ENCODE data around the gene CDH15.
A peak's percentile ranks its signal among the peaks of the same experiment; 100 is the strongest.
"Not testable (repeated sequence)": the region's sequence is repeated elsewhere in the genome, so short reads cannot be mapped to it uniquely, and the experiment has no call there.

CDH15 gene

DNA sequence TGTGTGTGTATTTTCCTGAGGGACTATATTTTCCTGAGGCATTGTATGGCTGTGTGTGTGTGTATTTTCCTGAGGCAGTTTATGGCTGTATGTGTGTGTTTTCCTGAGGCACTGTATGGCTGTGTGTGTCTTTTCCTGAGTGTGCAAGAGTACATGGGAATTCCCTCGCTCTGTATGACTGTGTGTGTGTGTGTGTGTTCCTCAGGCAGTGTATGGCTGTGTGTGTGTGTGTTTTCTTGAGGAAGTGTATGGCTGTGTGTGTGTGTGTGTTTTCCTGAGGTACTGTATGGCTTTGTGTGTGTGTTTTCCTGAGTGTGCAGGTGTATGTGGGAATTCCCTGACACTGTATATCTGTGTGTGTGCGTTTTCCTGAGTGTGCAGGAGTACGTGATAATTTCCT, 50.1 kb downstream of the CDH15 start:
- no peak overlapping the region for H3K9ac ChIP-seq (ENCODE audit: low read depth, low read length)
- H3K4me1 ChIP-seq (ENCODE audit: control insufficient read depth, insufficient read depth, low read length): peaks cover 5% of the 10 kb centered on the region
- no peak overlapping the region for H3K4me3 ChIP-seq (ENCODE audit: low read length)
- H3K9me3 ChIP-seq (replicated peaks; ENCODE audit: low read length): peaks cover 3% of the 10 kb centered on the region
- peaks cover 58% of the 10 kb centered on the region for H3K36me3 ChIP-seq (ENCODE audit: insufficient read depth, low read length)
- H3K27me3 ChIP-seq (ENCODE audit: control insufficient read depth, insufficient read depth, low read length): no peaks in the 10 kb centered on the region
- no peak overlapping the region for H3K4me2 ChIP-seq (ENCODE audit: low read length)

DNA sequence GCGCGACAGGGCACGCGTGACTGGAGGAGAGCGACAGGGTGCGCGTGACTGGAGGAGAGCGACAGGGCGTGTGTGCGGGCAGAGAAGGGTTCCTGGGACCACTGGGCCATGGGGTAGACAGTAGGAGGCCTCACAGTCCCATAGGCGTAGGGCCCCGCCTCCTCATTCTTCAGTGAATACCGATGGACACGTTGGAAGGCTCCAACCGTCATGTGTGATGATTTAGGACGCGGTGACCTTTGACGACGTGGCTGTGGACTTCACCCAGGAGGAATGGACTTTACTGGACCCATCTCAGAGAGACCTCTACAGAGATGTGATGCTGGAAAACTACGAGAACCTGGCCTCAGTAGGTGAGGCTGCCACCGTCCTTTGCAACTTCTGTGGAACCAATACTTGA, 51.4 kb downstream of the CDH15 start:
- Histone ChIP-seq H3K36me3 (ENCODE audit: insufficient read depth, low read length) (peaks cover 71% of the 10 kb centered on the region), H3K27me3 (ENCODE audit: control insufficient read depth, insufficient read depth, low read length) (no peaks in the 10 kb centered on the region), H3K4me2 (ENCODE audit: low read length) (no peak overlapping the region)

DNA sequence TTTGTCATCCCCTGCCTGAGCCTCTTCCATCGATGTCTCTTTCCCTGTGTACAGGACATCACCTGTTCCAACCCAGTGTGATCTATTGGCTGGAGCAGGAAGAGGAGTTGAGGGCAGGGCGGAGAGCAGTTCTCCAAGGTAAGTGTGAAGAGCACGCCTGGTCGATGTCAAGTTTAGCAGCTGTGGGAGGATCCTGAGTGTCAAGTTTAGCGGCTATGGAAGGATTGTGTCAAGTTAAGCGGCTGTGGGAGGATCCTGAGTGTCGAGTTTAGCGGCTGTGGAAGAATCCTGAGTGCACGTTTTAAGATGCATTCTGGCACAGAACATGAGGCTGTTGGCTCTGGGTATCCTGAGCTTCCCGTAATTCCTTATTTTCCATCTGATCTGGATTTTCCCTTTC, 53.1 kb downstream of the CDH15 start:
- no peaks in the 10 kb centered on the region for H3K4me1 ChIP-seq (ENCODE audit: control insufficient read depth, insufficient read depth, low read length)
- no peak overlapping the region for H3K4me2 ChIP-seq (ENCODE audit: low read length)
- H3K9me3 ChIP-seq (replicated peaks; ENCODE audit: low read length): peaks cover 23% of the 10 kb centered on the region
- H3K4me3 ChIP-seq (ENCODE audit: low read length): no peak overlapping the region
- peaks cover 82% of the 10 kb centered on the region for H3K36me3 ChIP-seq (ENCODE audit: insufficient read depth, low read length)
- H3K27me3 ChIP-seq (ENCODE audit: control insufficient read depth, insufficient read depth, low read length): no peaks in the 10 kb centered on the region
- H3K9ac ChIP-seq (ENCODE audit: low read depth, low read length): no peak overlapping the region

More for the DNA sequence above, 51.4 kb downstream of the CDH15 start:
- no peaks in the 10 kb centered on the region for H3K4me1 ChIP-seq (ENCODE audit: control insufficient read depth, insufficient read depth, low read length)
- H3K4me3 ChIP-seq (ENCODE audit: low read length): no peak overlapping the region
- peaks cover 16% of the 10 kb centered on the region for H3K9me3 ChIP-seq (replicated peaks; ENCODE audit: low read length)
- H3K9ac ChIP-seq (ENCODE audit: low read depth, low read length): no peak overlapping the region

DNA sequence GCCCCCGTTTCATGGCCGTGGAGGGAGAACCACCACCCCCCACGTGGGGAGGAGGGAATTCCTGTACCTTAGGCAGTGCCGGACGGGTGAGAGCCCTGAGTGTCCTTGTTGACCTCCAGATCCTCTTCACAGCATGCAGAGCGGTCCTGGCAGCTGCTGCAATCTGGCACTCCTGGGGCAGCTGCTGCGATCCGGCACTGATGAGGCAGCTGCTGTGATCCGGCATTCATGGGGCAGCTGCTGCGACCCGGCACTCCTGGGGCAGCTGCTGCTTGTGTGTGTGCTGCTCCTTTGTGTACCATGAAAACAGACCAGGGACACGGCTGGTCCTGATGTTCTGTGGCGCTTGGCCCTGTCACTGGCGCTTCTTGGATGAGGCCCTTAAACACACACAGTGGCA, 58.7 kb downstream of the CDH15 start:
- Histone ChIP-seq H3K36me3 (ENCODE audit: insufficient read depth, low read length) (peaks cover 93% of the 10 kb centered on the region), H3K4me2 (ENCODE audit: low read length) (no peak overlapping the region), H3K4me3 (ENCODE audit: low read length) (no peak overlapping the region), H3K27me3 (ENCODE audit: control insufficient read depth, insufficient read depth, low read length) (no peaks in the 10 kb centered on the region), H3K9ac (ENCODE audit: low read depth, low read length) (peak overlapping the region; percentile 23), H3K4me1 (ENCODE audit: control insufficient read depth, insufficient read depth, low read length) (no peaks in the 10 kb centered on the region), H3K9me3 (replicated peaks; ENCODE audit: low read length) (peaks cover 23% of the 10 kb centered on the region)

DNA sequence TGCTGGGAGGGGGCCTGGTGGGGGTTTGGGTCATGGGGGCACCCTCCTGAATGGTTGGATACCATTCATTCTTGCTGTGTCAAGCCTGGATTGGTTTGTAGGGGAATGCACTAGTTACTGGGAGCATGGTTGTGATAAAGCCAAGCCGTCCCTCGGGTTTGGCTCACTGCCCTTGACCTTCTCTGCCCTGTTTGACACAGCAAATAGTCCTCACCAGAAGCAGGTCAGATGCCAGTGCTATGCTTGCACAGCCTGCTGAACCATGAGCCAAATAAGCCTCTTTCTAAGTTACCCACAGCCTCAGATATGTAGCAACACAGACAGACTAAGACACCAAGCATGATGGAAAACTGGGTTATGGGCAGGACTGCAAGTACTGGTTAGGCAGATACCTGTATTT, 60.6 kb downstream of the CDH15 start:
- H3K4me1 ChIP-seq (ENCODE audit: control insufficient read depth, insufficient read depth, low read length): no peaks in the 10 kb centered on the region
- no peaks in the 10 kb centered on the region for H3K27me3 ChIP-seq (ENCODE audit: control insufficient read depth, insufficient read depth, low read length)
- no peak overlapping the region for H3K9ac ChIP-seq (ENCODE audit: low read depth, low read length)
- H3K4me3 ChIP-seq (ENCODE audit: low read length): no peak overlapping the region
- no peak overlapping the region for H3K4me2 ChIP-seq (ENCODE audit: low read length)
- peaks cover 76% of the 10 kb centered on the region for H3K36me3 ChIP-seq (ENCODE audit: insufficient read depth, low read length)
- H3K9me3 ChIP-seq (replicated peaks; ENCODE audit: low read length): peaks cover 15% of the 10 kb centered on the region

DNA sequence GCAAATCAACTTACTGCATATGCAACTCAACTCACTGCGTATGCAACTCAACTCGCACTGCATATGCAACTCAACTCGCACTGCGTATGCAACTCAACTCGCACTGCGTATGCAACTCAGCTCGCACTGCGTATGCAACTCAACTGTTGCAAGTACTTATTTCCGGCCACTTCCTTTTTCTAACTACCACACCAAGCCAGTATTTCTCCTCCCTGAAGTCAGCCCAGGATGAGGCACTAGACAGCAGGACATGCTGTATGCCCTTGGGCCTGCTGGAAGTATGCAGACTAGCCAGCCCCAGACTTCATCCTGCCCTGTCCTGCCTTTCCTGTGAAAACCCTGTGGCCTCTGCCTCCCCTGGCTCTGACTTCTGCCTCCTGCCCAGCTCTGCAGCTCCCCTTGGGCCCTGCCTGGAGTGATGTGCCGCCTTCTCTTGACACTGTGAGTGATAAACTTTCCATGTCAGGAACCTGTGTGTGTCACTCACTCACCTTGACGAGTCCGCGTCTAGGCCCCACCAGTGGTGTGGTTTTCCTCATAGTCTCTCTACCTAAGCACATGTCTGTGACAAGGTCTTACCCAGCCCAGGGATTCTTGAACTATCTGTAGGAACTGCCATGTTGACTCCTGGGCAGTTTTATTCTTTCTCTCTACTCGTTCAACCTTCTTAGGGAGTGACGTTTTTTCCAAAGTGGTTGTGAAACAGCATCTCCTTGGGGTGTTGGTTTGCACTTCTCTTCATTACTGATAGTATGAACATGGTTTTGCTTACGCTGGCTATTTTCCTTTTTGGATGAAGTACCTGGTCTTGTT, 62.3 kb downstream of the CDH15 start:
- Histone ChIP-seq H3K9me3 (replicated peaks; ENCODE audit: low read length) (no peaks in the 10 kb centered on the region), H3K4me2 (ENCODE audit: low read length) (no peak overlapping the region), H3K4me3 (ENCODE audit: low read length) (no peak overlapping the region), H3K9ac (ENCODE audit: low read depth, low read length) (no peak overlapping the region), H3K36me3 (ENCODE audit: insufficient read depth, low read length) (peaks cover 58% of the 10 kb centered on the region), H3K4me1 (ENCODE audit: control insufficient read depth, insufficient read depth, low read length) (no peaks in the 10 kb centered on the region), H3K27me3 (ENCODE audit: control insufficient read depth, insufficient read depth, low read length) (no peaks in the 10 kb centered on the region)

DNA sequence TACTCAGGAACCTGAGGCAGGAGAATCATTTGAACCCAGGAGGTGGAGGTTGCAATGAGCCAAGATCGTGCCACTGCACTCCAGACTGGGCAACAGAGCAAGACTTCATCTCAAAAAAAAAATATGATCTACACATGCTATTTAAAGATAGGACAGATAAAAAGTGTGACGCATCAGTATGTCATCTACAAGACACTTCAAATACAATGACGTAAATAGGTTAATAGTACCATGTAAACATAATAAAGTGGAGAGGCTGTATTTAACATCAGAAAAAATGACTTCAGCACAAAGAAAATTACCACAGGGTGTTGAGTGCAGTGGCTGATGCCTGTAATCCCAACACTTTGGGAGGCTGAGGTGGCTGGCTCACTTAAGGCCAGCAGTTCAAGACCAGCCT, 66.2 kb downstream of the CDH15 start:
- Histone ChIP-seq H3K4me1 (ENCODE audit: control insufficient read depth, insufficient read depth, low read length) (peaks cover 2% of the 10 kb centered on the region), H3K4me2 (ENCODE audit: low read length) (no peak overlapping the region), H3K9ac (ENCODE audit: low read depth, low read length) (no peak overlapping the region), H3K36me3 (ENCODE audit: insufficient read depth, low read length) (peaks cover 21% of the 10 kb centered on the region), H3K4me3 (ENCODE audit: low read length) (no peak overlapping the region), H3K9me3 (replicated peaks; ENCODE audit: low read length) (no peaks in the 10 kb centered on the region), H3K27me3 (ENCODE audit: control insufficient read depth, insufficient read depth, low read length) (no peaks in the 10 kb centered on the region)

DNA sequence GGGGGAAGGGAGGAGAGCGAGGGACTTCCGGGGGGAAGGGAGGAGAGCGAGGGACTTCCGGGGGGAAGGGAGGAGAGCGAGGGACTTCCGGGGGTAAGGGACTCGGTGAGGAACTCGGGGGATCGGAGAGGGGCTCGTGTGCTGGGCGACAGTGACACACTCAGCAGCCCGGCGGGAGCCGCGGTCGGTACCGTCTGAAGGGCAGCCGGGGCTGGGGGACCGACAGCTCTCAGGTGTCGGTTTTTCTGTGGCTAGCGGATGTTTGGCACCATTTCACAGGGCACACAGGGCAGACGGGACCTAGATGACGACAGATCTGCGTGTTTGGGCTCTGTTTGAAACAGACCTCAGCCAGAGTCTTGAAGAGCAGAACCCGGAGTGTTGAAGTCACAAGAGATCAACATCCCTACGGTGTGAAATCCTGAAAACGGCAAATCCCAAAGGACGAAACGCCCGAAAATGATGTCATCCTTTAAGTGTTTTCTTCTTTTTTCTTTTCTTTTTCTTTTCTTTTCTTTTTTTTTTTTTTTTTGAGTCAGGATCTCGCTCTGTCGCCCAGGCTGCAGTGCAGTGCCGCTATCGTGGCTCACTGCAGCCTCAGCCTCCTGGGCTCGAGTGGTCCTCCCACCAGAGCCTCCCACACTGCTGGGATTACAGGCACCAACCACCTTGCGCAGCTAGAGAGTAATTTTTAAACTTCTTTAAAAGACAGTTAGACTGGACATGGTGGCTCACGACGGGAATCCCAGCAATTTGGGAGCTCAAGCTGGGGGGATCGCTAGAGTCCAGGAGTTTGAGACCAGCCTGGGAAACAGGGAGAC, 69.8 kb downstream of the CDH15 start:
- Histone ChIP-seq H3K4me3 (ENCODE audit: low read length) (peak overlapping the region; percentile 95), H3K27me3 (ENCODE audit: control insufficient read depth, insufficient read depth, low read length) (no peaks in the 10 kb centered on the region), H3K4me2 (ENCODE audit: low read length) (peak overlapping the region; percentile 79), H3K9ac (ENCODE audit: low read depth, low read length) (peak overlapping the region; percentile 96), H3K4me1 (ENCODE audit: control insufficient read depth, insufficient read depth, low read length) (peaks cover 2% of the 10 kb centered on the region), H3K9me3 (replicated peaks; ENCODE audit: low read length) (no peaks in the 10 kb centered on the region), H3K36me3 (ENCODE audit: insufficient read depth, low read length) (no peaks in the 10 kb centered on the region)

DNA sequence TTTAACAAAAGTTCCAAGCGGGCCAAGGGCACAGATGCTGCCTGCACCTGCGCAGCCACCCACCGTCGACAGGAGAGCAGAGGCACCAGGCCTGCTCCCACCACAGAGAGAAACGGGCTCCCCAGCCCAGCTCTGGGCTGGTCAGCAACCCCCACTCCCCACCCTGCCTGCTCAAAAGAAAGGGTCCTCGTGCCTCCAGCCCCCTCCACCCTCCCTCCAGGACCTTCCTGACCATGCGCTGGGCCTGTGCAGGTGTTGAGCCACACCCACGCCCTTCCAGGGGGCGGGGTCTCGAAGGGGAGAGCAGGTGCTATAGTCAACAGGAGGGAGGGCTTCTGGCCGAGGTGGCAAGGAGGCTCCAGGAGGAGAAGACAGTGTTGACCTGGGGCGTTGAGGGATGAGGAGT, 71.2 kb downstream of the CDH15 start:
- Histone ChIP-seq H3K4me1 (ENCODE audit: control insufficient read depth, insufficient read depth, low read length) (peaks cover 7% of the 10 kb centered on the region), H3K4me2 (ENCODE audit: low read length) (no peak overlapping the region), H3K9ac (ENCODE audit: low read depth, low read length) (no peak overlapping the region), H3K27me3 (ENCODE audit: control insufficient read depth, insufficient read depth, low read length) (no peaks in the 10 kb centered on the region), H3K36me3 (ENCODE audit: insufficient read depth, low read length) (no peaks in the 10 kb centered on the region), H3K4me3 (ENCODE audit: low read length) (no peak overlapping the region), H3K9me3 (replicated peaks; ENCODE audit: low read length) (no peaks in the 10 kb centered on the region)

DNA sequence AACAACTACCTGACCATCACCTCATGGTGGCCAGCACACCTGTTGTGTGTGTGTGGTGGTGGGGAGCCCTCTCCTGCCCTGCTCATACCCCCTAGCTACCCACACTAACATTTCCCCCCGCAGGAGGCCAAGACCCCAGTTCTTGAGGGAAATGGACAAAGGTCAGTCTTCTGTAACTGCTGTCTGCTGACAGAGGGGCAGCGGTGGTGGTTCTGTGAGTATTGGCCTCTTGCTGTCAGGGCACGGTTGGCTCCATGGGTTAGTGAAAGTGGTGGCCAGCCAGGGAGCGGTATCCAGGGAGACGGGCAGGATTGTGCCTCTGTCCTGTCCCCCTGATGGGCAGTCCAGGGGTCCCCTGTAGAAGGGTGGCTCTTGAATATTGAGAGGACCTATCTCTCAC, 72.1 kb downstream of the CDH15 start:
- peaks cover 7% of the 10 kb centered on the region for H3K4me1 ChIP-seq (ENCODE audit: control insufficient read depth, insufficient read depth, low read length)
- H3K4me3 ChIP-seq (ENCODE audit: low read length): no peak overlapping the region
- no peaks in the 10 kb centered on the region for H3K27me3 ChIP-seq (ENCODE audit: control insufficient read depth, insufficient read depth, low read length)
- no peak overlapping the region for H3K9ac ChIP-seq (ENCODE audit: low read depth, low read length)
- H3K9me3 ChIP-seq (replicated peaks; ENCODE audit: low read length): no peaks in the 10 kb centered on the region
- no peaks in the 10 kb centered on the region for H3K36me3 ChIP-seq (ENCODE audit: insufficient read depth, low read length)
- no peak overlapping the region for H3K4me2 ChIP-seq (ENCODE audit: low read length)

DNA sequence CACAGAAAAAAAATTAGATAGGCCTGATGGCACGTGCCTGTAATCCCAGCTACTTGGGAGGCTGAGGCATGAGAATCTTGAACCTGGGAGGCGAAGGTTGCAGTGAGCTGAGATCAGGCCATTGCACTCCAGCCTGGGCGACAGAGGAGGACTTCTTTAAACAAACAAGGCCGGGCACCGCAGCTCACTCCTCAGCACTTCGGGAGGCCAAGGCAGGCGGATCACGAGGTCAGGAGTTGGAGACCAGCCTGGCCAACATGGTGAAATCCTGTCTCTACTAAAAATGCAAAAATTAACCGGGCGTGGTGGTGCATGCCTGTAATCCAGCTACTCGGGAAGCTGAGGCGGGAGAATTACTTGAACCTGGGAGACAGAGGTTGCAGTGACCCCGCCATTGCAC, 72.7 kb downstream of the CDH15 start:
- H3K4me2 ChIP-seq (ENCODE audit: low read length); H3K36me3 ChIP-seq (ENCODE audit: insufficient read depth, low read length); H3K4me1 ChIP-seq (ENCODE audit: control insufficient read depth, insufficient read depth, low read length); H3K9ac ChIP-seq (ENCODE audit: low read depth, low read length); H3K27me3 ChIP-seq (ENCODE audit: control insufficient read depth, insufficient read depth, low read length); H3K9me3 ChIP-seq (replicated peaks; ENCODE audit: low read length); H3K4me3 ChIP-seq (ENCODE audit: low read length): not testable (repeated sequence)
